ENCODE measurements around the gene COX4I2.

- TF ChIP-seq, protein P1, sequence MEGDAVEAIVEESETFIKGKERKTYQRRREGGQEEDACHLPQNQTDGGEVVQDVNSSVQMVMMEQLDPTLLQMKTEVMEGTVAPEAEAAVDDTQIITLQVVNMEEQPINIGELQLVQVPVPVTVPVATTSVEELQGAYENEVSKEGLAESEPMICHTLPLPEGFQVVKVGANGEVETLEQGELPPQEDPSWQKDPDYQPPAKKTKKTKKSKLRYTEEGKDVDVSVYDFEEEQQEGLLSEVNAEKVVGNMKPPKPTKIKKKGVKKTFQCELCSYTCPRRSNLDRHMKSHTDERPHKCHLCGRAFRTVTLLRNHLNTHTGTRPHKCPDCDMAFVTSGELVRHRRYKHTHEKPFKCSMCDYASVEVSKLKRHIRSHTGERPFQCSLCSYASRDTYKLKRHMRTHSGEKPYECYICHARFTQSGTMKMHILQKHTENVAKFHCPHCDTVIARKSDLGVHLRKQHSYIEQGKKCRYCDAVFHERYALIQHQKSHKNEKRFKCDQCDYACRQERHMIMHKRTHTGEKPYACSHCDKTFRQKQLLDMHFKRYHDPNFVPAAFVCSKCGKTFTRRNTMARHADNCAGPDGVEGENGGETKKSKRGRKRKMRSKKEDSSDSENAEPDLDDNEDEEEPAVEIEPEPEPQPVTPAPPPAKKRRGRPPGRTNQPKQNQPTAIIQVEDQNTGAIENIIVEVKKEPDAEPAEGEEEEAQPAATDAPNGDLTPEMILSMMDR (IDR thresholded peaks at IDR 0.05; ENCODE audit: insufficient read depth, low read length): no peak
- TF ChIP-seq POLR2AphosphoS5 (IDR thresholded peaks at IDR 0.05; ENCODE audit: low read depth) (no peak), GABPA (IDR thresholded peaks at IDR 0.05; ENCODE audit: low read depth) (no peak), REST (IDR thresholded peaks at IDR 0.05; ENCODE audit: insufficient replicate concordance, low read depth) (no peak)
Measured at GRCh38 chr20:31682927-31683326, 45.2 kb downstream of the COX4I2 start.

All from HL-60 (cell line).